Smooth muscle cell (in vitro differentiated cells): Measurements from ENCODE around the gene CDKL5. TPM values are rescaled to one million over a fixed set of nuclear protein-coding genes. Genes with fewer than 3 reads are reported as not detected.
A peak's percentile ranks its signal among the peaks of the same experiment; 100 is the strongest.

ENCODE experiments used
- DNase-seq: peaks from one replicate; lab custom pipeline; 2025; ENCODE audit not compliant: unreplicated experiment; lab: John Stamatoyannopoulos, UW
- H2AFZ ChIP-seq: fragments of 200-600 bp; sonication (generic); 2 replicates; pipeline ENCODE4 v1.6.0; 2016; ENCODE audit warnings: antibody characterized with exemption, low read depth, mild to moderate bottlenecking
- H3F3A ChIP-seq: fragments of 200-600 bp; sonication (generic); 2 replicates; pipeline ENCODE4 v1.6.0; 2017; ENCODE audit warnings: antibody characterized with exemption, low read depth
- H3K27ac ChIP-seq: fragments of 200-600 bp; sonication (generic); 2 replicates; pipeline ENCODE4 v1.5.1; 2016; ENCODE audit warnings: low read depth, mild to moderate bottlenecking
- H3K27me3 ChIP-seq: fragments of 200-600 bp; sonication (generic); 2 replicates; pipeline ENCODE4 v1.6.1; 2016; ENCODE audit warnings: low read depth, mild to moderate bottlenecking
- H3K36me3 ChIP-seq: fragments of 200-600 bp; sonication (generic); 2 replicates; pipeline ENCODE4 v1.5.1; 2016; ENCODE audit warnings: low read depth
- H3K4me1 ChIP-seq: fragments of 200-600 bp; sonication (generic); 2 replicates; pipeline ENCODE4 v1.5.1; 2016; ENCODE audit warnings: low read depth
- H3K4me2 ChIP-seq: fragments of 200-600 bp; sonication (generic); 2 replicates; pipeline ENCODE4 v1.6.0; 2016; ENCODE audit warnings: mild to moderate bottlenecking
- H3K4me3 ChIP-seq: fragments of 200-600 bp; sonication (generic); 2 replicates; pipeline ENCODE4 v1.5.1; 2016; ENCODE audit warnings: mild to moderate bottlenecking
- H3K79me2 ChIP-seq: fragments of 200-600 bp; sonication (generic); 2 replicates; pipeline ENCODE4 v1.6.0; 2016; ENCODE audit warnings: low read depth, mild to moderate bottlenecking
- H3K9ac ChIP-seq: fragments of 200-600 bp; sonication (generic); 2 replicates; pipeline ENCODE4 v1.6.0; 2016; ENCODE audit warnings: low read depth
- H3K9me3 ChIP-seq: fragments of 200-600 bp; sonication (generic); replicated peaks from 2 replicates; pipeline ENCODE4 v1.5.1; 2016; ENCODE audit warnings: low read depth
- H4K20me1 ChIP-seq: fragments of 200-600 bp; sonication (generic); 2 replicates; pipeline ENCODE4 v1.6.0; 2016; ENCODE audit warnings: low read depth
- WGBS: methylation state at CpG from one replicate; pipeline ENCODE4 v1.1.7; 2016; ENCODE audit warnings: low lambda C conversion rate; 5-methylcytosine and 5-hydroxymethylcytosine counted together
- polyA plus RNA-seq: library from polyadenylated mRNA; unstranded; fragments of >200 nt; fragmentation: Nextera tagmentation; extraction: Ambion mirVana; gene quantifications from 2 replicates; pipeline ENCODE4 v1.2.1, GENCODE V29; 2016
- small RNA-seq: library from RNA; depleted of rRNA; stranded (forward); fragments of <200 nt; gene quantifications from one replicate; pipeline ENCODE3, GENCODE V24; 2014
- total RNA-seq: library from RNA; depleted of rRNA; stranded (reverse); fragments of >200 nt; gene quantifications from 2 replicates; pipeline ENCODE4 v1.2.3, GENCODE V29; 2014
- TF ChIP-seq, protein P1 (sequence below): fragments of 200-600 bp; sonication (generic); IDR thresholded peaks from 2 replicates; pipeline ENCODE4 v1.5.1; 2017; ENCODE audit warnings: borderline replicate concordance, mild to moderate bottlenecking, antibody characterized with exemption; ENCODE audit not compliant: insufficient read depth, poor library complexity, severe bottlenecking

Gene CDKL5
- total and polyA plus RNA-seq, 2 experiments from 2014 or later: 3.4 to 14.4 TPM

DNA sequence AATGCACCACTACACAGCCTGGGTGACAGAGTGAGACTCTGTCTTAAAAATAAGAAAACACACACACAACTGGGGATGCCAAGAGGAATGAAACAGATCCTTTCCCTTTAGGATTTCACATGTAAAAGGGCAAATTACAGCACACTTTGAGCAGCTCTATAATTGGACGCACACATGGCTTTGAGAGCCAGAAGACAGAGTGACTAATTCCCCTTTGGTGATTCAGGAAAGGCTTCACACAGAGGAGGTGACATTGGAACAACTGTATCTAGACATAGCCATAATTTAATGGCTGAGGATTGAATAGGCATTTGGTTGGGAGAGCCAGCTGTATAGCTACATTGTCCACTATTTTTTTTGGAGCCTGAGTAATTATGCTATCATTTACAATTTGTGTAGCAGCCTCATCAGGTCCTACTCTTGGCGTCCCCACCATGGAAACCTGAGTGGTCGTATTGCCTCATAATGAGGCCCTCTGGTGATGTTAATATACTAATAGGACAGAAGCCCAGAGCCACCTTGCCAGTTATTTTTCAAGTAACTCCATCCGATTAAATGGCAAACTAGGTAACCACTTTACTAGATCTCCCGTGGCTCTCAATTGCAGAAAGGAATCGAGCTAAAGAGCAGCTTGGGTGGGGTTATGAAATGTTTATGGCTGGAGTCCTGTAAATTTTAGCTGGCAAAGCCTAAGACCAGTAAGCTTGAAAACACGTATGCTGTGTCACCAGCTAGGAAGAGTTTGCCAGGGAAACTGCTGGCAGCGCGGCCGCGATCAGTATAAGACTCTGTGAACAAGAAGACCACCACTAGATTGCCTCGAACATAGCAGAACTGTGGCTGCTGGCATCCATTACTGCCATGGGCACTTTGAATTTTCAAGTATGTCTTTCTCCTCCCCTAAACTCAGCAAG is 273.6 kb downstream of the CDKL5 start:
- H3K4me1 ChIP-seq: no peaks in the 10 kb centered on the region
- TF ChIP-seq, protein P1, sequence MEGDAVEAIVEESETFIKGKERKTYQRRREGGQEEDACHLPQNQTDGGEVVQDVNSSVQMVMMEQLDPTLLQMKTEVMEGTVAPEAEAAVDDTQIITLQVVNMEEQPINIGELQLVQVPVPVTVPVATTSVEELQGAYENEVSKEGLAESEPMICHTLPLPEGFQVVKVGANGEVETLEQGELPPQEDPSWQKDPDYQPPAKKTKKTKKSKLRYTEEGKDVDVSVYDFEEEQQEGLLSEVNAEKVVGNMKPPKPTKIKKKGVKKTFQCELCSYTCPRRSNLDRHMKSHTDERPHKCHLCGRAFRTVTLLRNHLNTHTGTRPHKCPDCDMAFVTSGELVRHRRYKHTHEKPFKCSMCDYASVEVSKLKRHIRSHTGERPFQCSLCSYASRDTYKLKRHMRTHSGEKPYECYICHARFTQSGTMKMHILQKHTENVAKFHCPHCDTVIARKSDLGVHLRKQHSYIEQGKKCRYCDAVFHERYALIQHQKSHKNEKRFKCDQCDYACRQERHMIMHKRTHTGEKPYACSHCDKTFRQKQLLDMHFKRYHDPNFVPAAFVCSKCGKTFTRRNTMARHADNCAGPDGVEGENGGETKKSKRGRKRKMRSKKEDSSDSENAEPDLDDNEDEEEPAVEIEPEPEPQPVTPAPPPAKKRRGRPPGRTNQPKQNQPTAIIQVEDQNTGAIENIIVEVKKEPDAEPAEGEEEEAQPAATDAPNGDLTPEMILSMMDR: no peak
- H3F3A ChIP-seq: no peaks in the 10 kb centered on the region
- no peak overlapping the region for H3K4me2 ChIP-seq
- no peaks in the 10 kb centered on the region for H3K27me3 ChIP-seq
- H2AFZ ChIP-seq: no peak overlapping the region
- no peaks in the 10 kb centered on the region for H3K36me3 ChIP-seq
- no peak overlapping the region for H3K4me3 ChIP-seq
- no peak overlapping the region for H3K9ac ChIP-seq
- no peaks in the 10 kb centered on the region for H4K20me1 ChIP-seq
- 79% methylated on average over 12 of the region's 12 CpGs for WGBS
- H3K9me3 ChIP-seq: no peaks in the 10 kb centered on the region
- H3K79me2 ChIP-seq: no peaks in the 10 kb centered on the region
- DNase-seq: no peak
- no peak overlapping the region for H3K27ac ChIP-seq

DNA sequence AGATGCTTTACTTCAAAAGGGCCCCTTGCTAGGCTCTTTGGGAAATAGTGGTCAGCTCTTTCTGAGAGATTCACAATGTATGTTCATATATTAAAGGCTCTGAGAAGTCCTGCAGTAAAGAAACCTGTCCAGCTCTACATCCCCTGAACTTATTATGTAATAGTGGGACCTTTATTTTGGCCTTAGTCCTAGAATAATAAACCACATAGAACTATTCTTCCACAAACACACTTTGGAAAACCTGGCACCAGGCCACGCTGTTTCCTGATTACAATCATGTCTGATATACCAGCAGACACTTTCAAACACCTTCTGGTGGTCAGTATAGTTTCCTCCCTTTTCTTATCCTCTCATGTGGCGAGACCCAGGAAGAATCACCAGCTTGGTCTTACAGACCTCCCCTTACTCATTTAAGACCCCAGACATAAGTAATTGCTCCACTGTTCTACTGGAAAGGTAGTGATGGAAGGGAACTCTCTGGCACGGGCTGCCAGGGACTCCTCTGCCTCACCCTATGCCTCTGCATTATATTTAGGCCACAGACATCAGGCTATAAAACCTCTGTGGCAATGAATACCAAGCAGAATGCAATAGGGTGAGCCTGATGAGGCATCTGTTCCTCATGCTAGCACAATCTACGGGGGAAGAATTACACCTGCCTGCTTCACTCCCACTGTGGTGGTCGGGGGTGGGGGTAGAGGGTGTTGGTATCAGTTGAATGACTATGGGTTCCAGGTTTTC is 276.4 kb downstream of the CDKL5 start:
- Histone ChIP-seq H3F3A (no peaks in the 10 kb centered on the region), H3K79me2 (no peaks in the 10 kb centered on the region), H3K27me3 (no peaks in the 10 kb centered on the region), H3K27ac (peak overlapping the region; percentile 83), H3K36me3 (no peaks in the 10 kb centered on the region), H3K4me2 (no peak overlapping the region), H4K20me1 (no peaks in the 10 kb centered on the region), H3K4me1 (no peaks in the 10 kb centered on the region), H3K9ac (no peak overlapping the region), H3K4me3 (no peak overlapping the region), H2AFZ (no peak overlapping the region), H3K9me3 (no peaks in the 10 kb centered on the region)
- TF ChIP-seq, protein P1: no peak
- no peak for DNase-seq
- 68% methylated on average over 5 of the region's 5 CpGs for WGBS

DNA sequence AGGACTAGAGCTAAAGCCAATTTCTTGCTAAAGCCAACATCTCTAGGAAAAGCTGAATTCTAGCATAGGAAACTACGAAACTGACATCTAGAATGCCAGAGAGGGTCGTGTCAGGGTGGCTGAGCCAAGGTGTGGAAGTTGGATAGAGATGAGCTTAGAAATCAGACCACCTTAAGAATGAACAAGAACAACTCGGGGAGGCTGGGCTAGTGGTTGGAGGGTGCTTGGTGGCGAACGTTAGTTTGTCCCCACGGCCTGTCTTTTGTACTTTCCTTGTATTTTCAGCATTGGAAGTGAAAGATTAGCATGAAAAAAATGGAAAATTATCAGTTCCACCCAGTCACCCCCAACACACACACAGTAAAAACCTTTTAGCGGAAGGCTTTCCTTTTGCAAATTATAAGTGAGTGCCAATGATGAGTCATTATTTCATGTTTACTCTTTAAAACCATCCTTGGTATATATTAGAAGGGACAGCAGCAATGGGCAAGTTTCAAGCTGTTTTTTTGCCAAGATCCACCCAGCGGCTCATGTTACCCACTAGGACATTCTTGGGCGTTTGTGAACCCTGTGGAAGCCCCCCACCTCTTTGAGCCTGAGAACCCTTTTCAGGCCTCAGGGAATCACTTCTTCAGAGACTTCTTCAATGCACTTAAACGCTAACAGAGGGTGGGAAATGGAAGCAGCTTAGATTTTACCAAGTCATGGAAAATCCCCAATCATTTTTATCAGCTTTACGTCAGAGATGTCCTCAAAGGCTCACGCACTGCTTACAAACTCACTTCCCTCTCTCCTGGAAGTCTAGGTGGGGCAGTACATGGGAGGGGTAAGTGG is 277.2 kb downstream of the CDKL5 start:
- Histone ChIP-seq H3K4me3 (no peak overlapping the region), H3K4me2 (peak overlapping the region; percentile 25), H3K36me3 (no peaks in the 10 kb centered on the region), H3K9me3 (no peaks in the 10 kb centered on the region), H3K9ac (peak overlapping the region; percentile 50), H2AFZ (no peak overlapping the region), H3K27me3 (no peaks in the 10 kb centered on the region), H3K79me2 (no peaks in the 10 kb centered on the region), H3F3A (no peaks in the 10 kb centered on the region), H3K4me1 (no peaks in the 10 kb centered on the region), H4K20me1 (no peaks in the 10 kb centered on the region), H3K27ac (peak overlapping the region; percentile 83)
- no peak for DNase-seq
- 52% methylated on average over 12 of the region's 12 CpGs for WGBS
- TF ChIP-seq, protein P1: no peak

Small RNAs within 50 kb of the gene (small RNA-seq; reads per million reads assigned to genes)
- not detected for gene RF00019

Other genes with a start within 250 kb of the CDKL5 start
- gene BEND2, start 204.7 kb upstream of the CDKL5 start, total RNA-seq: not detected in 2 replicates
- not detected in 2 replicates for gene BEND2, start 204.7 kb upstream of the CDKL5 start, polyA plus RNA-seq
- gene SCML2, start 70.9 kb upstream of the CDKL5 start, total RNA-seq: 1.8 and 2.5 TPM in 2 replicates
- 1.3 and 1.5 TPM in 2 replicates for gene SCML2, start 70.9 kb upstream of the CDKL5 start, polyA plus RNA-seq
- gene RS1, start 246.5 kb downstream of the CDKL5 start, total RNA-seq: not detected in 2 replicates
- gene RS1, start 246.5 kb downstream of the CDKL5 start, polyA plus RNA-seq: 0.33 TPM in 1 of 2 replicates, not detected in the other